ENCODE measurements around the gene GIT2. TPM values are rescaled to one million over a fixed set of nuclear protein-coding genes. Genes with fewer than 3 reads are reported as not detected.

GIT2 gene
- total and polyA plus RNA-seq, 2 of the 13 experiments (the other 11 are each of a cell fraction or from before 2014, with no cell fraction given) = 18.4 to 19.8 TPM

DNA sequence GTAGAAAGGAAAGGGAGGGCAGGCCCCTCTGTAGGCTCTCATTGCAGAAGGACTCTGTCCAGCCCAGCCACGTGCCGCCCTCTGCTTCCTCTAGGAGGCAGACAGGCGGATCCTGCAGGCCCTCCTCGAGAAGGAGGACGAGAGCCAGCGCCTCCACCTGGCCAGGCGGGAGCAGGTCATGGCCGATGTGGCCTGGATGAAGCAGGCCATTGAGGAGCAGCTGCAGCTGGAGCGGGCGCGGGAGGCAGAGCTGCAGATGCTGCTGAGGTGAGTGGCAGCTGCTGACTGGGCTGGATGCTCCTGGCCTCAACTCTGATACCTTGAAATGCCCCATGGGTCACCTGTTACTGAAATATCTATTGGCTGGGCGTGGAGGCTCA is 85.2 kb downstream of the GIT2 start (continued):
- TF ChIP-seq, protein P1, sequence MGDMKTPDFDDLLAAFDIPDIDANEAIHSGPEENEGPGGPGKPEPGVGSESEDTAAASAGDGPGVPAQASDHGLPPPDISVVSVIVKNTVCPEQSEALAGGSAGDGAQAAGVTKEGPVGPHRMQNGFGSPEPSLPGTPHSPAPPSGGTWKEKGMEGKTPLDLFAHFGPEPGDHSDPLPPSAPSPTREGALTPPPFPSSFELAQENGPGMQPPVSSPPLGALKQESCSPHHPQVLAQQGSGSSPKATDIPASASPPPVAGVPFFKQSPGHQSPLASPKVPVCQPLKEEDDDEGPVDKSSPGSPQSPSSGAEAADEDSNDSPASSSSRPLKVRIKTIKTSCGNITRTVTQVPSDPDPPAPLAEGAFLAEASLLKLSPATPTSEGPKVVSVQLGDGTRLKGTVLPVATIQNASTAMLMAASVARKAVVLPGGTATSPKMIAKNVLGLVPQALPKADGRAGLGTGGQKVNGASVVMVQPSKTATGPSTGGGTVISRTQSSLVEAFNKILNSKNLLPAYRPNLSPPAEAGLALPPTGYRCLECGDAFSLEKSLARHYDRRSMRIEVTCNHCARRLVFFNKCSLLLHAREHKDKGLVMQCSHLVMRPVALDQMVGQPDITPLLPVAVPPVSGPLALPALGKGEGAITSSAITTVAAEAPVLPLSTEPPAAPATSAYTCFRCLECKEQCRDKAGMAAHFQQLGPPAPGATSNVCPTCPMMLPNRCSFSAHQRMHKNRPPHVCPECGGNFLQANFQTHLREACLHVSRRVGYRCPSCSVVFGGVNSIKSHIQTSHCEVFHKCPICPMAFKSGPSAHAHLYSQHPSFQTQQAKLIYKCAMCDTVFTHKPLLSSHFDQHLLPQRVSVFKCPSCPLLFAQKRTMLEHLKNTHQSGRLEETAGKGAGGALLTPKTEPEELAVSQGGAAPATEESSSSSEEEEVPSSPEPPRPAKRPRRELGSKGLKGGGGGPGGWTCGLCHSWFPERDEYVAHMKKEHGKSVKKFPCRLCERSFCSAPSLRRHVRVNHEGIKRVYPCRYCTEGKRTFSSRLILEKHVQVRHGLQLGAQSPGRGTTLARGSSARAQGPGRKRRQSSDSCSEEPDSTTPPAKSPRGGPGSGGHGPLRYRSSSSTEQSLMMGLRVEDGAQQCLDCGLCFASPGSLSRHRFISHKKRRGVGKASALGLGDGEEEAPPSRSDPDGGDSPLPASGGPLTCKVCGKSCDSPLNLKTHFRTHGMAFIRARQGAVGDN (CRISPR knock-in tag; IDR thresholded peaks at IDR 0.05) = peak; percentile 67
- TF ChIP-seq ADNP (CRISPR knock-in tag; IDR thresholded peaks at IDR 0.05) (0 out of 2 replicates have a peak, but pooled peaks have one; percentile 39), POGZ (CRISPR knock-in tag; IDR thresholded peaks at IDR 0.05) (0 out of 2 replicates have a peak, but pooled peaks have one; percentile 40), MAX (IDR thresholded peaks at IDR 0.05) (peak; percentile 82), REPIN1 (CRISPR knock-in tag; IDR thresholded peaks at IDR 0.05; ENCODE audit: borderline replicate concordance, low read depth) (peak; percentile 59; the same call in 1 of the 2 replicates), HDAC2 (CRISPR knock-in tag; IDR thresholded peaks at IDR 0.05) (peak; percentile 18; the same call in 1 of the 2 replicates), HMGXB4 (CRISPR knock-in tag; IDR thresholded peaks at IDR 0.05; ENCODE audit: borderline replicate concordance in 1 of 2, low read depth in 1 of 2) (peak; percentile 54 to 58; a peak in 1 of 4 replicates), SP1 (IDR thresholded peaks at IDR 0.05) (no peak), SP1 (CRISPR knock-in tag; IDR thresholded peaks at IDR 0.05) (0 out of 2 replicates have a peak, but pooled peaks have one; percentile 9), SALL1 (CRISPR knock-in tag; IDR thresholded peaks at IDR 0.05) (peak; percentile 57), TARDBP (CRISPR knock-in tag; IDR thresholded peaks at IDR 0.05) (peak; percentile 55; the same call in 1 of the 2 replicates), ZNF678 (CRISPR knock-in tag; IDR thresholded peaks at IDR 0.05) (no peak), POLR2A (IDR thresholded peaks at IDR 0.05; ENCODE audit: insufficient read depth in 1 of 2, low read depth in 2 of 2, low read length in 2 of 2) (no peak), CTCF (CRISPR knock-in tag; IDR thresholded peaks at IDR 0.05) (peak; percentile 70), BORCS8-MEF2B (CRISPR knock-in tag; IDR thresholded peaks at IDR 0.05) (0 out of 2 replicates have a peak, but pooled peaks have one; percentile 37)
- TF ChIP-seq, protein P2, sequence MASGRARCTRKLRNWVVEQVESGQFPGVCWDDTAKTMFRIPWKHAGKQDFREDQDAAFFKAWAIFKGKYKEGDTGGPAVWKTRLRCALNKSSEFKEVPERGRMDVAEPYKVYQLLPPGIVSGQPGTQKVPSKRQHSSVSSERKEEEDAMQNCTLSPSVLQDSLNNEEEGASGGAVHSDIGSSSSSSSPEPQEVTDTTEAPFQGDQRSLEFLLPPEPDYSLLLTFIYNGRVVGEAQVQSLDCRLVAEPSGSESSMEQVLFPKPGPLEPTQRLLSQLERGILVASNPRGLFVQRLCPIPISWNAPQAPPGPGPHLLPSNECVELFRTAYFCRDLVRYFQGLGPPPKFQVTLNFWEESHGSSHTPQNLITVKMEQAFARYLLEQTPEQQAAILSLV (CRISPR knock-in tag; IDR thresholded peaks at IDR 0.05; ENCODE audit: borderline replicate concordance) = peak; percentile 22; the same call in 1 of the 2 replicates
- TF ChIP-seq, protein P3, sequence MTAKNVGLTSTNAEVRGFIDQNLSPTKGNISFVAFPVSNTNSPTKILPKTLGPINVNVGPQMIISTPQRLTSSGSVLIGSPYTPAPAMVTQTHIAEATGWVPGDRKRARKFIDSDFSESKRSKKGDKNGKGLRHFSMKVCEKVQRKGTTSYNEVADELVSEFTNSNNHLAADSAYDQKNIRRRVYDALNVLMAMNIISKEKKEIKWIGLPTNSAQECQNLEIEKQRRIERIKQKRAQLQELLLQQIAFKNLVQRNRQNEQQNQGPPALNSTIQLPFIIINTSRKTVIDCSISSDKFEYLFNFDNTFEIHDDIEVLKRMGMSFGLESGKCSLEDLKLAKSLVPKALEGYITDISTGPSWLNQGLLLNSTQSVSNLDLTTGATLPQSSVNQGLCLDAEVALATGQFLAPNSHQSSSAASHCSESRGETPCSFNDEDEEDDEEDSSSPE (CRISPR knock-in tag; IDR thresholded peaks at IDR 0.05) = peak; percentile 48; the same call in 1 of the 2 replicates
- TF ChIP-seq, protein P4, sequence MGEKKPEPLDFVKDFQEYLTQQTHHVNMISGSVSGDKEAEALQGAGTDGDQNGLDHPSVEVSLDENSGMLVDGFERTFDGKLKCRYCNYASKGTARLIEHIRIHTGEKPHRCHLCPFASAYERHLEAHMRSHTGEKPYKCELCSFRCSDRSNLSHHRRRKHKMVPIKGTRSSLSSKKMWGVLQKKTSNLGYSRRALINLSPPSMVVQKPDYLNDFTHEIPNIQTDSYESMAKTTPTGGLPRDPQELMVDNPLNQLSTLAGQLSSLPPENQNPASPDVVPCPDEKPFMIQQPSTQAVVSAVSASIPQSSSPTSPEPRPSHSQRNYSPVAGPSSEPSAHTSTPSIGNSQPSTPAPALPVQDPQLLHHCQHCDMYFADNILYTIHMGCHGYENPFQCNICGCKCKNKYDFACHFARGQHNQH (CRISPR knock-in tag; IDR thresholded peaks at IDR 0.05) = 0 out of 2 replicates have a peak, but pooled peaks have one; percentile 36

Measured in HepG2 (cell line).